NCI-H1436 (cell line): ENCODE results near the gene DEFB110.

ENCODE experiments used
- DNase-seq: peaks from one replicate; lab custom pipeline; 2025; lab: John Stamatoyannopoulos, UW

Gene DEFB110

DNA sequence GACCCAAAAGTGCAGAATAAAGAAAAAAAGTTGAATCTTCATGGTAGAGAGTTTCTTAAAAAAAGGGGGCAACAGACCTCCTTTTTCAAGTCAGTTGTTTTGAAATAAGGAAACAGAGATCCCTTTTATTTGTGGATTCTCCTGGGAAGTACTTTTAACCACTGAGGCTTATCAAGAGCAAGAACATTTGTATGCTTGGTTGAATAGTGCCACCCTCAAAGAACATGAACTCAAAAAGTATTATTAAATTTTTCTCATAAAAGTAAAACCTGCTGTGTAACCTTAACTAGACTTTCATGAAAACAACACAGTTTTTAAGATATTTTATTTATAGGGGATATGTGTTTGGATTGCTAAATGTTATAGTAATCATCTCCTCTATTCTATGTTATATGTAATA lies at the start of gene DEFB110:
DEFB110 (minus strand) TSS at position 101 of the 400 bp plus-strand sequence; CDS start at position 42, 59 bp downstream.
- DNase-seq: no peak

DNA sequence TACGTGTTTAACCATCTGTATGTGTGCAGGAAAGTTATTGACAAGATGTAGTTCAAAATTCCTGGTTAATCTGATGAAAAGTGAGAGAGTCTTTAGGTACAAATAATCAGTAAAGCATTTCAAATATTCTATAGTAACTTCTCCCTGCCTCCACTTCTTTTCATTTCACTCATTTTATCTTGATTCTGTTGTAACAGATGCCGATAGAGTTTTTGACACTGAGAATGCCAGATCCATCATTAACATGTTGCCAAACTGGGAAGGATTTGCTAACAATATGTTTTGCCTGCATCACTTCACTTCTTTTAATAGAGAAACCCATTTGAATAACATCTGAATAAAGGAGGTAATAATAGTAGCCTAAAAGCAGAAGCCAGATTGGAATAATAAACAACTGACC lies 48.3 kb upstream of the DEFB110 start:
- no peak for DNase-seq

DNA sequence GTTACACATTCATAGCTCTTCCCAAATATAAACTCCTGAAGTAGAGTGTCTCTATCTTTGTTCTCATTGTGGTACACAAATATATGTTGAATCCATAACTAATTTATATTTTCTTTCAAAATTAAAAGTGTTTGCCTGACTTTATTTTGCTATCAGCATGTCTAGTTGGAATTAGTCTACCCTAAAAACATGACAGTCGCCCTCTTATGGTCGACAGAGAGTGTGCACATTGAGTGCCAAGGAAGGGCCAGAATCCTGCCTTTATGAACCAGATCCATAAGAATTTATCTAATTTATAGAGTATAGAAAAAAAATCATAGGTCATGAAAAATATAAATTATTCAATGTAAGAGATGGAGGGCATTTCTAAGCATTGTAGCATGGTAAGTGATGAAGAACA lies 40.3 kb upstream of the DEFB110 start:
- DNase-seq: no peak

DNA sequence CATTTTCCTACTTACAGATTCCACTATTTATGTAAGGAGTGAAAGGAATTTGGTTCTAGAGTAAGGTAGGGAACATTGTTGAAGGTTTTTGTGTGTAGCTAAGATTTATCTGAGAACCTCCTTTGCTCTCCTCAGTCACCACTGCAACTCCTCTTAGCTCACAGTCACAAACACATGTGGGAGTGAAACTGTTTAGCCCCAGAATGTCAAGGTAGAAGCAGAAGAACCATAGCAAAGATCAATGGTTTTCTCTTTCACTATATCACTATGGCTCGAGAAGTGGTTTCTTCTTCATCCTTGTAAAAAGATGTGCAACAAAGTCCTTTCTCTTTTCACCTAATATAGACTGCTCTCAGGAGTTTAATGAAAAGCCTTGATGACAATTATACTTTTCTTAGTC lies 34.4 kb upstream of the DEFB110 start:
- DNase-seq: no peak

DNA sequence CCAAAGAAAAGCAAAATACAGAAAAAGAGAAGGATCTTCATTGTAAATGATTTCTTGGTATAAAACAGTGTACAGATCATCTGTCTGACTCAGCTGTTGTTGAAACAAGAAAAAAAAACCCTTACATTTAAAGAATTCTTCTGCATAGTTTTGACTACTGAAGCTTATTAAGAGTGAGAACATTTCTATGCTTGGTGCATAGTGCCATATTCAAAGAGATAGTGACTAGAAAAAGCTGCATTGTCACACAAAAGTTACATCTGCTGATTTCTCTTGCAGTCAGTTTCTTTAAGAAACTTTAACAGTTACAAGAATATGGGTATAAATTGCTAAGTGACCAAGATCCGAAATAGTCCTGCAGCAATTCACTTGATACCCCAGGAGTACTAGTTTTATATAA lies 28.0 kb upstream of the DEFB110 start, which contains the start of gene DEFB112:
DEFB112 (minus strand) TSS at position 101 of the 400 bp plus-strand sequence; CDS start at position 41, 60 bp downstream.
- DNase-seq: no peak

DNA sequence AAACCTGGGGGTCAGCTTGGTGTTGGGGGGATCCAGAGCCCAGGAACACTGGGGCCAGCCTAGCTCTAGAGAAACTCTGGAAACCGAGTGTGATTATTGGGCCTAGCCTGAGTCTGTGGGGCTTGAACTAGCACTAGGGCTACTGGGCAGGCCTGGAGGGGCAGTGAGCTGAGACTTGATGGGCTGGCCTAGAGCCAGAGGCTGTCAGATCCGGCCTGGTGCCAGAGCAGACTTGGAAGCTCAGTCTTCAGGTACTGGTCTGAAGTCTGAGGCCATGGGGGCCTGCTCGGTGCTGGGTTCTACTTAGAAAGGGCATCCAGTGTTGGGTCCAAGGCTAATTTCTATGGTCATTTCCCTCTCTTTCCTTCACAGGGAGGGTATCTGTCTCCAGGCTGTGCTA lies 25.2 kb upstream of the DEFB110 start:
- DNase-seq: no peak

DNA sequence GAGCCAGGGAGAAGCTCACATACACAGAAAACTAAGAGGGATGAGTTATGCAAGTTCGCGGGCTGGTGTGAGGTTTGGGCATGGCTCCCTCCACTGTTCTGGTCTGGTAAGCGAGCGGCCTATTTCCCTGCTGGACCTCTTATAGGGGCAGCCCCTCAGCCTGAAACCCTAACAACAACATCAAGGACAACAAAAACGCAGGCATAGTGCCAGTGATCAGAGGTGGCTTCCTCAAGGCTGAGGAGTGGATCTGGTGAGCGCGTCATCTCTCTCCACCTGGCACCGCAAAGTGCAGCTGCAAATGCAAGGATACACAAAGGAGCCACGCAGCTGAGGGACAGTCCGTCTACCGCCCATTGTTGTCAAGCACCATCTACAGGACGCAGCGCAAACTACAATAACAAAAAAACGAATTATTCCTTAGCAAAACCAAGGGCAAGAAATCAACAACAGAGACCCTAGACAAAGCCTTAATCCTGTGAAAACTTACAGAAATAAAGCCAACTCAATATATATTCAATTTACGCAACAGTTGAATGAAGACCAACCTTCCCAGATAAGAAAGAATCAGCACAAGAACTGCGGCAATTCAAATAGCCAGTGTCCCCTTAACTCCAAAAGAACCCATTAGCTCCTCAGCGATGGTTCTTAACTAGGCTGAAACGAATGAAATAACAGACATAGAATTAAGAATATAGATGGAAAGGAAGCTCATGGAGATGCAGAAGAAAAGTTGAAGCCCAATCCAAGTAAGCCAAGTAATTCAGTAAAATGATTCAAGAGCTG lies 9.2 kb upstream of the DEFB110 start:
- DNase-seq: peak; percentile 78

DNA sequence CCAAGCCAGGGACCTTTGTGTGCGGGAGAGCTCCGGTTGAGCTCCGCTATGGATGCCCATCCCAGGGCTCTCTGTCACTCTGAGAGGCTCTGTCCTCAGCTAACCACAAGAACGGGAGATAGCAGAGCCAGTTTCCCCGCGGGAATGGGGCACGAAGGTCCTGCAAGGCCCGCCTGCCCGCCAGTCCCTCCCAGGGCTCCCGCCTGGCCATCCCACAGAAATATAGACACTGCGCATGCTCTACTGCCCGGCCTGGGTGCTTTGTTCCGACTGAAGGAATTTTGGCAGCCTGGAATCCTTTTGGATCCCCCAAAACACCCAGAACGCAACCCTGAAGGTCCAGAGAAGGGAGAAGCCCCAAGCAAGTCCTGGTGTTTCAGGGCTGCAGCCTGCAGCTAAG lies 8.6 kb upstream of the DEFB110 start:
- DNase-seq: no peak

DNA sequence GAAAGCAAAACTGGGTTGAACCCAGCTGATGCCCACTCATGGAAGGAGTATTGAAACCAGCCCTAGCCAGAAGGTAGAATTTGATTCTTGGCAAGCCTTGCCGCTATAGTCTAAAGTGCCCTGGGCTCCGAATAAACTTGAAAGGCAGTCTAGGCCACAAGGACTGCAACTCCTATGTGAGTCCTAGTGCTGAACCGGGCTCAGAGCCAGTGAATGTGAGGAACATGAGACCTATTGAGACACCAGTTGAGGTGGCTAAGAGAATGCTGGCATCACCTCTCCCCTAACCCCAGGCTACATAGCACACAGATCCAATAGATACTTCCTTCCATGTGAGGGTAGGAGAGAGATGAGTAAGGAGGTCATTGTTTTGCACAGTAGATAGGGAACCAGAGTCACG lies 3.5 kb upstream of the DEFB110 start:
- no peak for DNase-seq

DNA sequence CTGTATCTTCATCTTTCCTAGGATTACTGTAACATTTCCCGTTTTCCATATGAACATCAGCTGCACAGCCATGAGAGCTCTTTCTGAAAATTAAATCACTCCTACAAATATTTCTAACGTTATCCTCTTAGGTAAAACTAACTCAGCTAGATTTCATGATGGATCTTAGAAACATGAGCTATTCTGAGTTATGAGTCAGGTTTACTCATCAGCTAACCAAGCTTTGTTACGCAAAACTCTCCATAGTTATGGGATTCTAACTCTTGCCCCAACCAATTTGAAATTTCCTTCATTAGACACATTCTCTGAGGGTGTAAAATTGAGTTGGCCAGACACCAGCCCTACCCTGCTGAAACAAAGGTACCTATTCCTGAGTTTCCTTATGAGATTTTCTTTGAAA lies 14.0 kb downstream of the DEFB110 start:
- DNase-seq: no peak

DNA sequence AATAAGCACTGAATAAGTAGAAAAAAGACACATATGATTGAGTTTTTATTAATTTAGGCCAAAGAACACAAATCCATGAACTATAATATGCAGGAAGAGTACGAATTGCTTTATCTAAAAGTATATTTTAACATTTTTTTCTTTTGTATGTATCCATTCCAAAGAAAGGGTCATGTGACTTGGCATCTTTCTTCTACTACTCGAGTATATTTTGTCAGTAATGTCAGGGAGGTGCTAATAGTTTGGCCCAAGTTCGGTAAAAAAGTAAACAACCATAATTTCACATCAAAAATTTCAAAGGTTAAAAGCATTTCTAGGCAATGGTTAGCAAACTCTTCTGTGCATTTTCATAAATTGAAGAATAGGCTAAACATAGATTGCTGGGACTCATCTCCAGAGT lies 18.7 kb downstream of the DEFB110 start:
- DNase-seq: no peak

DNA sequence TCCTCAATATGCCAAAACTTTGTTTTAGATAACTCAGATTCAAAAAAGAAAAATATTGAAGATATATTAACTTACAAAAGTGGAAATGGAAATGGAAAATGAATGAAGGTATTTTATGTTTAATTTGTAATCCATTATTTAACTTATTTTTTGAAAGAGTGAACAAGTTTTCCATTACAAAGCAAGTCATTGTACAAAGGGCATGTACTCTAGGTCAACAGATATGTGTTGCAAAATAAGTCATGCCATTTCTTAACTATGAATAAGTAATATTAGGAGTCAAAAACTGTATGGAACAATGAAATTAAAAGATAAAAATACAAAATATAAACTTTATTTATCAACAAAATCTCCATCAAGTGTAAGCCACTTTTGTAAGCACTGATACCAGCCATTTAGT lies 26.5 kb downstream of the DEFB110 start:
- no peak for DNase-seq

DNA sequence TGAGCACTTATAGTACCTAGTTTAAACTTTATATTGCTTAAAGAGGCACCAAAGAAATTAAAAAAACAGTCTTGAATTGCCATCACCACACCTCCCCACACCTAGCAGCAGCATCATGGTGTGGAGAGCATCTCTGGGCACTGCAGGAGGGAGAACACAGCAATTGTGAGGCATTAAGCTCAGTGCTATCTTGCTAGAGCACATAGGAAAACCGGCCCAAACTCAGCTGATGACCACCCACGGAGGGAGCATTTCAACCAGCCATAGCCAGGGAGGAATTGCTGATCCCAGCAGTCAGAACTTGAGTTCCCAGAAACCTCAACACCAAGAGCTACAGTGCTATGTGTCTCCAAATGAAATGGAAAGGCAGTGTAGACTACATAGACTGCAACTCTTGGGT lies 32.9 kb downstream of the DEFB110 start:
- no peak for DNase-seq

DNA sequence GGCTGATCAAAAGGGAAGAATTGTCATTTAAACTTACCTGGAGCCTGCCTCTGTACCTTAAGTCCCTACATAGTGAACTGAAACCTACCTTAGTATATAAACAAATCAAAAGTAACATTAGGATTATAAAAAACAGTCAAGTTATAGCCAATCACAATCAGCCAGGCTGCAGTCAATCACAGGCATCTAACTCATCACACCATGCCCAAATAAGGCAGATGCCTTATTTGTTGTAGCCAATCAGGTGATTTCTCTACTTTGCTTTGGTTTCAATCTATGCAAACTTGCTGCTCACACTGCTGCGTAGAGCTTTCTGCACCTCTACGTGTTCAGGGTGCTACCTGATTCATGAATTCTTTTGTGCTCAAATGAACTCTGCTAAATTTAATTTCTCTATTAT lies 34.0 kb downstream of the DEFB110 start:
- DNase-seq: no peak

DNA sequence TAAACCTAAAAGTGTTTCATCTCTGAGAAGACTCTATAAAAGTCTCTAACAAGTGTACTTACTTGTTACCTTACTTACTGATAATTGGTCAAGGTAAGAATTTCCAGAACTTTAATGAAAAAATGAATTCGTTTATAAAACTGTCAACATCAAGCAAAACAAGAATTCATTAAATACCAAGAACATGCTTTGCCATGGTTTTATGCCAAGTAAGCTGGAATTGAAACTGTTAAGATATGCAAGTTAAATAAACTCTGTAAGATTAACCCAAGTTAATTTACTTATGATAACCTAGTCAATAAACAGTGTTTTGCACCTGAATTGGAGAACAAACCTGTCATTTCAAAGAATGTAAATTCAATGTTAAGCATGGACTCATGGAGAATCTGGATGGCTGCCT lies 35.2 kb downstream of the DEFB110 start:
- no peak for DNase-seq

DNA sequence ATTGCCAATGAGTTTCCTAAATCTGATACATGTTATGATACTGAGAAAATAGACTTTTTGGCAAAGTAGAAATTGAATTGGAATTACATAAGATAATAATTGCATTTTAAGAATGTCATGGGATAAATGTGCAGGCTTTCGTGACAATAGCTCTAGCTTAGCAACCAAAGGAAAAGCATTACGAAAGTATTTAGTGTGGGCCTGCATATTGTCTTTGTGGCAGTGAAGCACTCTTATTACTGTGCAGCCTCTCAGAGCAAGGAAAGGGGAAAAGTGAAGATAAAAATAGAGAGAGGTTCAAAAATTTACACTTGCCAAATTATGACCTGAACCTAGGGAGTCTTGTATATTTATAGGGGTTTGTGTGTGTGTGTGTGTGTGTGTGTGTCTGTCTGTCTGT lies 39.7 kb downstream of the DEFB110 start:
- no peak for DNase-seq

DNA sequence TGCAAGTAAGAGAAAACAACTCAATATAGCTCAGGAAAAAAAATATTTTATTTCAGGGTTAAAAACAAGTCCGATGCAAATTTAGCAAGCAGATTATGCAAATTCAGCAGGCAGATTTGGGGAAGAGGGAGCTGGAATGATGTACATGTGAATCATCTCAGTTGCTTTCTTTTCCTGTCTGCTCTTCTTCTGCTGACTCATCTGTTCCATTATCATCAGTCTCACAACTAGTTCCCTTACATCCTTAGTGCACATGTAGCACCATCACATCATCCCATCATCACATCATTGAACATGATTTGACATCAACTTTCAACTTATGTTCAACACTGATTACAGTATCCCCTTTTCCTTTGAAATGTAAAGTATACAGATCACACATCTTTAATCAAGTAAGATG lies 40.9 kb downstream of the DEFB110 start:
- no peak for DNase-seq

DNA sequence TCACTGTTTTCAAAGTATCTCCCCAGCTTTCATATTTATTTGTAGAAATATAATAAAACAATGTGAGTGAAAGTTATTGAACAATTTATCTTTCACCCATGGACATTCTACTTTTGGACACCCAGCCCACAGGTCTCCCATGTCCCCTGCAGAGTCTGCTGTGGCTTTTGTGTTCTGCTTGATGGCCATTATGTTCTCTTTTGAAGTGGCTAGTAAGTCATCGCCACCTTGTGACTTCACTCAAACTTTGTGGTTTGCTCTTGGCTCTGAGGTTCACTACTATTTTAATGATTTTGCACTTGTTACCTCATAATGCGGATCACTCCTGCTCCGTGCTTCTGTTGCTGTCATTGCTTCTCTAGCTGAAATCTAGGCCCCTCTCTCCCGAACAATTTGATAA lies 42.2 kb downstream of the DEFB110 start:
- no peak for DNase-seq

DNA sequence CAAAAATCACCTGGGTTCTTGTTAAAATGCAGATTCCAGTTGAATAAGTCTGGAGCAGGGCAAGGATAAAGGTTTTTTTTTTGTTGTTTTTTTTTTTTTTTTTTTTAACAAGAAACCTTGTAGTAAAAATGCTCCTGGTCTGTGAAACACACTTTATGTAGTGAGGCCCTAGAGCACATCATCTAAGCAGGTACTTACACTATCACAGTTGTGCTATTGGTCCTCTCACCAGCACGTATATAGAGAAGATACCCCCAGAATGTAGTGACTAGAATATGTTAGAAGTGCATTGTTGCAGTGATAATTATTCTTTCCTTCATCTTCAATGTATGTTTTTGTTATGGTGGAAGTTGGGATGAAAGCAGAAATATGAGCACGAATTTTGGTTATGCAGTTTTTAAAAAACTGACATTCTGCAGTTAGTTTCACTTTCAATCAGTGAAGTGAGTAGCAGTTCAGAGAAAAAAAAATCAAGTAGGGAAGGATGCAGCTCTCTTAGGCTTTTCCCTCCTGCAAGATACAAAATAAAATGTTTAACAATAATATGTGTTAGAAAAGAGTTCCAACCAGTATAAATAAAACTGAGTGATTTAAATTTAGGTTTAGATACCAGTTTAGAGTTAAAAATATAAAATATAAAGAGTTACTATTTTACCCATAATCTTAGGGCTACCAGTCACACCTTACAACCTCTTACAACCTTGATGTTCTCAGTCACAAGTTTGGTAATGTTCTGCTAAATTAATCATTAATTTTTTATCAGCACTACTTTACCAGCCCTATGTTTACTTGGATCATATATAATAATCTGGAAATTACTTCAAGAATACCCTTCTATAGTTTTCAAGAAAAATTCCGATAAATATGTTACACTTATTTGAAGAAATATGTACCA lies 43.2 kb downstream of the DEFB110 start:
- no peak for DNase-seq

DNA sequence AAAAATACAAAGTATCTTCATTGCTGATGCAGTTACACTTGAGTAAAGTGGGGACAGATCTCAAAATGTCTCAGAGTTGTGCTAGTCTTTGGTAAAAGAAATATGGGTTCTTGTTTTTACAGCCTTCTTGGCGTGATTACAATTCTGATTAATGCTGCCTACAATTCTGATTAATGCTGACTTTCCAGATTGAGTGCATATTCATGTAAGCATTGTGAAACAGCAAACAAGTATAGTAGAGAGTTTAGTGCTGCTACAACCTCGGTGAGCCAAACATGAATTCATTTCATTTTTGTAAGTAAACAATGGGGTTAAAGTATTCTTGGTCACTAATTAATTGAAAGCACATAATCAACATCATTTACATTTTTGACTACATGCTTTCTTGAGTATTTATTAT lies 52.2 kb downstream of the DEFB110 start, which contains the start of gene DEFB113:
DEFB113 (minus strand) TSS at position 21 of the 400 bp plus-strand sequence; CDS start at position 21, 0 bp downstream.
- no peak for DNase-seq
